GM20000 (cell line): ENCODE data around the gene IL17RD.

Experiments
- DNase-seq: peaks from one replicate; pipeline ENCODE4 v3.0.0; 2012; ENCODE audit warnings: low spot score
- TF ChIP-seq, protein P1 (sequence below): IDR thresholded peaks from 2 replicates; pipeline ENCODE4 v1.5.1; 2012; ENCODE audit warnings: mild to moderate bottlenecking, control low read depth; ENCODE audit errors: extremely low read depth, missing control alignments

The IL17RD gene

DNA sequence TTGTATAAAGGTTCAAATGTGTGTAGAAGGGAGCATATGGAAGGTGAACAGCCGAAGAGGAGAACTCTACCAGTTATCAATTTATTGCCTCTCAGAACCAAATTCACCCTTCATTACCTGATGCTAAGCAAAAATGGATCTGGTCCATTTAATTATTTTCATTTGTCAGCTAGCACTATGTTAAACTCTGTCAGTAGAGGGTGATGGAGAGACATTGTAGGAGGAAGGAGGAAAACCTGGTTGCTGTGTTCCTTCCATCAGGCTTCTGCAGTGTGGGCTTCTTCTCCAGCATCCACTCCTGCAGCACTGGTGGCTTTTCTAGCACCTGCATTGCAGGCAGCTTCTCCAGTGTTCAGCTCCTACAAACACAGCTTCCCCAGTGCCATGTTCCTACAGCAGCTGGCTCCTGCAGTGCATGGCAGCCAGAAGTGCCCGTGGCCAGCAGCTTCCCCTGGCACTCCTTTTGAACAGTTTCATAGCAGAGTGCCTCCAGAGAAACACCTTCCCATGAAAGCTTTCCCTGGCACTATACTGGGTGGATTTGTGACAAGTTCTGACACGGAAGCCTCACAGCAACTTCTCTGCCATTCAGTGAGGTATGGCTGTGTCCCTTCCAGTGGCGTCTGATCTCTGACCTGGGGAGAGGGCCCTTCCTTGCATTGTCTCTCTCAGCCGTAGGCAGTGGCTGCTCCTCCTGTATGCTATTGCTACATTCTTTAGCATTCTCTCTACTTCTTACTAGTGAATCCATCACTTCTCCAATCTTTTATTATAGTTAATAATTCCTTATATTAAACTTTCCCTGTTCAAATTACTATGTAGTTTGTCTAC, 14.6 kb upstream of the IL17RD start:
- DNase-seq, result peak; percentile 42
- TF ChIP-seq, protein P1, sequence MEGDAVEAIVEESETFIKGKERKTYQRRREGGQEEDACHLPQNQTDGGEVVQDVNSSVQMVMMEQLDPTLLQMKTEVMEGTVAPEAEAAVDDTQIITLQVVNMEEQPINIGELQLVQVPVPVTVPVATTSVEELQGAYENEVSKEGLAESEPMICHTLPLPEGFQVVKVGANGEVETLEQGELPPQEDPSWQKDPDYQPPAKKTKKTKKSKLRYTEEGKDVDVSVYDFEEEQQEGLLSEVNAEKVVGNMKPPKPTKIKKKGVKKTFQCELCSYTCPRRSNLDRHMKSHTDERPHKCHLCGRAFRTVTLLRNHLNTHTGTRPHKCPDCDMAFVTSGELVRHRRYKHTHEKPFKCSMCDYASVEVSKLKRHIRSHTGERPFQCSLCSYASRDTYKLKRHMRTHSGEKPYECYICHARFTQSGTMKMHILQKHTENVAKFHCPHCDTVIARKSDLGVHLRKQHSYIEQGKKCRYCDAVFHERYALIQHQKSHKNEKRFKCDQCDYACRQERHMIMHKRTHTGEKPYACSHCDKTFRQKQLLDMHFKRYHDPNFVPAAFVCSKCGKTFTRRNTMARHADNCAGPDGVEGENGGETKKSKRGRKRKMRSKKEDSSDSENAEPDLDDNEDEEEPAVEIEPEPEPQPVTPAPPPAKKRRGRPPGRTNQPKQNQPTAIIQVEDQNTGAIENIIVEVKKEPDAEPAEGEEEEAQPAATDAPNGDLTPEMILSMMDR, result no peak

DNA sequence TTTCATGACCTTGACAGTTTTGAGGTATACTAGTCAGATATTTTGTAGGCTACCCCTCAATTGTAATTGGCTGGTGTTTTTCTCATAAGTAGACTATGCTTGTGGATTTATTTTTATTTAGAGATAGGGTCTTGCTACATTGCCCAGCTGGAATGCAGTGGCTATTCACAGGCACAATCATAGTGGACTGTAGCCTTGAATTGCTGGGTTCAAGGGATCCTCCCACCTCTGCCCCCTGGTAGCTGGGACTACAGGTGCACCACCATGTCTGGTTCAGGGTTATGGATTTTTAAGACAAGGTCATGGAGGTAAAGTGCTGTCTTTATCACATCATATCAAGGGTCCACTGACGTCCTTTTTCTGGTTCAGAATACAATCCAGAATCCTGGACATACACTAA, 10.9 kb upstream of the IL17RD start:
- TF ChIP-seq, protein P1, result no peak

DNA sequence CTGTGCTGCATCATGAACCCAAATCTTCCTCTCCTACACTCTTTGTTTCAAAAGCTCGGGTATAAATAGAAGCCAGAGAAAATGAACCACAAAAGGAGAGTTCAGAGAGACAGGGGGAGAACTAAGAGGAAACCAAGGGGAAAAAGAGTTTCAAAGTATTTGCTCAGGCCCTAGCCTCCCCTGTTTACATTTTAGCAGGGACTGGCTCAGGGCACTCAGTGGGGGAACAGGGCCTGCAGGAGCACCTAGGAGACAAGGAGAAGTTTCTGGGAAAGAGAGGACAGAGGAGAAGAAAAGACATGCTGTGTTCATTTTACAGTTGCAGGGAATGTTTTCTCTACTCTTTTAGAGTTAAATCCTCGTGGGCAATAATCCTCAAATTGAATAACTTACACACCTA, 8.5 kb upstream of the IL17RD start:
- TF ChIP-seq, protein P1, result no peak
- DNase-seq, result no peak

More for the DNA sequence above, 10.9 kb upstream of the IL17RD start:
- no peak for DNase-seq

DNA sequence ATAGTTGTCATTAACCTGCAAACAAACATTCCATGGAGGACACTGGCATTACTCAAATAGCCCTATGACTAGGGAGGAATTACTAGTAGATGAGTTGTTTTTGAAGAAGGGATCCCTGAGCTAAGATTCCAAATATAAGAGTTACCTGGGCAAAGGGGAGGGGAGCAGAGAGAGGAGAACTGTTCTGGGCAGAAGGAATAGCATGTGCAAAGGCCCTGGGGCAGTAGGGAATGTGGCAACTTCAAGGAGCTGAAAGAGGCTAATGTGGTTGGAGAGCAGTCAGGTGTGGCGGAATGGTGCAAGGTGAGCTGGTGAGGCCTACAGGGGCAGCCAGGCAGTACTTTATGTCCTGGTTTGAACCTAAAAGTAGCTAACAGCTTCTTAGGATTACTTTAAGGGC, 5.8 kb upstream of the IL17RD start:
- TF ChIP-seq, protein P1, result no peak
- DNase-seq, result no peak

DNA sequence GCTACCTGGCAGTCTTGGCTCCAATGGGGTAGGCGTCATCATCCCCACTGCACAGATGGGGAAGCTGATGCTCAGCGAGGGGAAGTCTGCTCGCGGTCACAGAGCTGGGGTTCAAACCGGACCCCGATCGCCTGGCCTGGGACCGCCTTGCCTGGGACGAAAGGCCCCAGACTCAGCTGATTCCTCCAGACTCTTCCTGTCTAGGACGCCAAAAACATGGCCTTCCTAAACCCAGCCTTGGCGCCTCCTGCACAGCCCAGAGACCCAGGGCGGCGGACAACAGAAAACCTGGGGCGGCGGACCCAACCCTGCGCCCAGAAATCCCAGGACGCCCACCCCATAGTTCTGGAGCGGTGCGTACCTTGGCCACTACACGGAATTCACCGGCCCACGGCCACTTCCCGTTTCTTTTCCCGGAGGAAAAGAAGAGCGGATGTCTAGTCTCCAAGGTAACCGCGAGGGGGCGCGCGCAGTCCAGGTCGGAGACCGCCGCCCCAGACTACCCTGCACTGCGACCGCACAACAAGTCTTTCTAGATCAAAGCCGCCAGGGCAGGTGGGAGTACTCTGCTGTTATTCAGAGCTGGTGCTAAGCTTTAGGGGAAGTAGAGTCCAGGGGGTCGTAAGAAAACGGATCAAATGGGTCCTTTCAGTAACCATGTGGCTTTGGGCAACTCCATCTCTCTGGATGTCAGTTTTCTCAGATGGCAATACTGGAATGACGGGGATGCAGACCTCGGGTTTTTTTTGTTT, 4.9 kb upstream of the IL17RD start:
- DNase-seq, result peak; percentile 74
- TF ChIP-seq, protein P1, result peak; percentile 82

DNA sequence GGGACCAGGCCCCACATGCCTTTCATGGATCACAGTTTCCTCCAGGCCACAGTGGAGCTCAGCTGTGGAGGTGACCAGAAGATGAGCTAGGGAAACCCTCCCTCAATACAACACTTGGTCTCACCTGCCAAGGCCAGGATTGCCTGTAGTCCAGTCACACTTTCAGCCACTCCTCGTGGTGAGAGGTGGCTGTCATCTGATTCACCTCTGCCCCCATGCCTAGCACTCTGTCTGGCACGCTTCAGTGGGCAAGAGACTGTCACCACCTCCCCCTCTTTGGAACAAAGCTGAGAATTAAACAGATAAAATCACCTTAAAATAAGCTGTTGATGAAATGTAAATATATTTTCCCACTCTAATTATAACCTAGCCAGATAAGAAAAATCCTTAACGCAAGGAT, 4.0 kb upstream of the IL17RD start:
- DNase-seq, result no peak
- TF ChIP-seq, protein P1, result no peak

DNA sequence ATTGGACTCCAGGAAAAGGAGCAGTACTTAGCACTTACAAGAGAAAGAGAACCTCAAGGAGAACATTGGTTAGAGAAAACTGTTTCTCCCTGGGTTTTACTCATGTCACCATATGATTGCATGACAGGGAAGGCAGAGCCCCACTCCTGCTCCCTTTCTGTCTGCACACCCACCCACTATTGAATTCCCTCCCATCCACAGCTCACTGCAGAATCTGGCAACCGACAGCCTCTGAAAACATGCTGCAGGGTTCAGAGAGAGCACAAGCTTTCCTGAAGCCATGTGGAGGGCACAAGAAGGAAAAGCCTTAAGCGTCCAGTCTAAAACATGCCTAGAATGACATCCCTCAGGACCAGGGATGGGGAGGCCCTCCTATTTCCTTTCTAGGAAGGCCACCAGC, 3.0 kb upstream of the IL17RD start:
- TF ChIP-seq, protein P1, result no peak
- no peak for DNase-seq
